GM19395 (cell line): ENCODE measurements around the gene COPS2.

Experiments used
- ATAC-seq: cut with Tn5 transposase; IDR thresholded peaks from one replicate; pipeline ENCODE4 v1.9.1; 2021; ENCODE audit warnings: mild to moderate bottlenecking, moderate library complexity; ENCODE audit not compliant: unreplicated experiment

The COPS2 gene

DNA sequence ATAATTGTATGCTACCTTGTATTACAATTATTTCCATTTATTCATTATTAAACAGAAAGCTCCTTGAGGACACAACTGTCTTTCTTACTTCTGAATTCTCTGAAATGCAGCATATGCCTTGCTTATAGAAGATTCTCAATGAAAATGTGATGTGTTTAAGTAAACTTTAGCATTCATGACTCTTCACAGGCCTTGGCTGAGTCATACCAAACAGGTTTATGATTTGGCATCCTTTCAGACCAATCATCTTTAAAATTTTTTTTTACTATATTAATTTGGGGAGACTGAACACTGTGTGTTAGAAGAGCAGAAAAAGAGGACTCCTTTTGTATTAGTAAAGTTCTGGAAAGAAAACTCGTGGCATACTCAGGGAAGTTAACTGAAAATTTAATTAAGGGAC is 8.3 kb upstream of the COPS2 start:
- no peak for ATAC-seq

DNA sequence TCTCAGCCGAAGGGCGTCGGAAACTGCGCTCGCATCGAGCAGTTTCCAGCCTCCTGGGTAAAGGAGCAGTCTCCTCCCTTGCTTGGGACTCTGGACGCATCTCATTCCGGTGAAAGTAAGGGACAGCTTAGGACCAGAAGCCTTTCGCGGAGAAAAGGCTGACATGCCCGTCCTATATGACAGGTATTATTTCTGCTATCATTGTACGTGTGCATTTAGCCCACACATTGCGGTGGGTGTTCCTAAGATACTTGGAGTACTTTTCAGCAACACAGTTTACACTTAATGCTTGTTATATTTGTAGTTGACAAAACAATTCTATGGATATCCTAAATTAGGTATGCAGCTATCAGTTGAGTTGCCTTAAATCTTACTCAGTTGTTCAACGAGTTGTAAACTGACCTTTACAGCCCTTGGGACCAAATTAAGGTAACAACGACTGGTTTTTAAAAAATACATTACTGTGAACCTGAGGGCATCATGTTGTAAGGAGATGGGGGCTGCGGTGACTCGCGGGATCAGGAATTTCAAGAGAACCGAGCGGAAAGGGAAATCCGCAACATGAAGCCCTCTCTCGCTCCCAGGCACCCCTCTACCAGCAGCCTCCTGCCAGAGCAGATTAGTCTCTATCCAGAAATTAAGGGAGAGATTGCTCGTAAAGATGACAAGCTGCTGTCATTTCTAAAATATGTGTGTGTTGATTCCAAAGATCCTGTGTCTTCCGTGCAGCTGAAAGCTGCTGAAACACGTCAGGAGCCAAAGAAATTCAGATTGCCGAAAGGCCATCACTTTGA is 632 bp upstream of the COPS2 start:
- peak; percentile 29 for ATAC-seq

DNA sequence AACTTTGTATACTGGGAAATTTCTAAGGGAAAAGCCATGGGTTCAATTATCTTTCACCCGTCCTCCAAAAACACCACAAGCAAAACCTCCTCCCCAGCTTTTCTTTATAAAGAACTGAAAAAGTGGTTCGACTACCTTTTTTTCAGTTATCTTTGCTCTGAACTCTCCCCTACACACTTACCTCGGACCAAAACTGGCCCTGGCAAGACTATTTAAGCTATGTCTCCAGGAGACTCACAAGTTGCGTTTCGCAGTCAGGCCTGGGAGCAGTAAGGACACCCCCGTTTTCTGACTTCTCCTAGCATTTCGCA is 645 bp downstream of the COPS2 start:
- no peak for ATAC-seq

DNA sequence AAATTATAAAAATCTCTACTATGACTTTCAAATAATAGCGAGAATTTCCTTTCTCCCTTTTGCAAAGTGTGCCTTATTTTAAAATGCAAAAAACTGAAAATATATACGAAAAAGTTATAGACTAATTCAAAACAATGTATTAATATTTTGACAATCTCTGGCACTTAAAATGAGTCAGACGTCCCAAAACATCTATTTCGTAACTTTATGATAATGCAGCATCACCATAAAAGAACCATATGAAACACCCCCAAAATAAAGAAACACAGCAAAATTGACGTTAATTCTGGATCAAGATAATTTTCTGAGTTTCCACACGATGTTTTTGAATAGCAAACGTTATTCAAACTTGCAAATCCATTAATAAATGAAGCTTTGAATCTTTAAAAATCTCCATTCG is 1.0 kb downstream of the COPS2 start:
- ATAC-seq, result no peak

DNA sequence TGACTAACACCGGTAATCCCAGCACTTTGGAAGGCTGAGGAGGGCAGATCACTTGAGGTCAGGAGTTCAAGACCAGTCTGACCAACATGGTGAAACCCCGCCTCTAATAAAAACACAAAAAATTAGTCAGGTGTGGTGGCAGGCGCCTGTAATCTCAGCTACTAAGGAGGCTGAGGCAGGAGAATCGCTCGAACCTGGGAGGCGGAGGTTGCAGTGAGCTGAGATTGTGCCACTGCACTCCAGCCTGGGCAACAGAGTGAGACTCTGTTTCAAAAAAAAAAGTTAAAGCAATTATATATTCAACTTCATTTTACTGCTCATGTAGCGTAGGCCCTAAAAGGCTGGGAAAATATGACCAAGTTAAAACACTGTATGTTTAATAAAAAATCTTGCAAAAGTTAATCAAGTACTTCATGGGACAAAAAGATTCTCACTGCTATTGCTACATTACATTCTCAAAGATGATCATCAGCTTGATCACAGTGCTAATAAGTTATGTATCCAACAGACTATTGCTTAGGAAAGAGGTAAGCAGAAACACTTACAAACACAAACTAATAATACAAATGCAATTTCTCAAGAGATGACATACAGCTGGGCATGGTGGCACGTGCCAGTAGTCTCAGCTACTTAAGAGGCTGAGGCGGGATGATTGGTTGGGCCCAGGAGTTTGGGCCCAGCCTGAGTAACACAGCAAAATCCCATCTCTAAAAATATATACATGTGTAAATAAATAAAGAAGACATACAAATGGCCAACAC is 2.7 kb downstream of the COPS2 start:
- no peak for ATAC-seq

DNA sequence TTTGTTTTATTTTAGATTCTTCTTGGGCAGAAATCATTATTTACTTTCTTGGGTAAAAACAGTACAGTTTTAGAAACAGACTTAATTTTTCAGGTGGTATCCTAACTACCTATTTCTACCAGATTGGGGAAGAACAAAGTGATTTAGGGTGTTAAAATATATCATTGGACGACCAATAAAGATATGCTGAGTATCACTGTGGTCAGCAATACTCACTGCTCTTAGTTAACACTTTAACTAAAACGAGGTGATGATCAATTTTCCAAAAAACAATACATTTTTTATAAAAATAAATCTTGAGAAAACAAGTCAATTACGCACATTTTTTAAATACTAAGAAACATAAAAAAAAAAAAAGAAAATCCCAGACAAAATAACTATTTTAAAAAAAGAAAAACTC is 3.6 kb downstream of the COPS2 start:
- no peak for ATAC-seq

DNA sequence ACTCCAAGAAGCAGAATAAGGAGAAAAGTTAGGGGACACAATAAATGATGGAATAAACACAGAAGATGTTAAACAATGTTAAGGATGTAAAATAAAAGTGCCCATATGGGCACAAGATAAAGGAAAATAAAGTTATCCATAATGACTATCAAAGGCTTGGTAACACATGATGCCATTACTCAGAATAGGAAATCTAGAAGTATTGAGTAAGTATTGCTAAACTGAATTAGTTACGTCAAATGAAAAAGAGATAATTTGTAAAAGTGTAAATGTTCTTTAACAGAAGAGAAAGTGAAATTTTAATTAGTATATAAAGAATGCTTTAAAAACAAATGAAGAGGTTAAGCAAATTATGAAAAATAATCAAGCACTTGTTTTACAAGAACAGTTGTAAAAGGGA is 6.7 kb downstream of the COPS2 start:
- ATAC-seq, result no peak

DNA sequence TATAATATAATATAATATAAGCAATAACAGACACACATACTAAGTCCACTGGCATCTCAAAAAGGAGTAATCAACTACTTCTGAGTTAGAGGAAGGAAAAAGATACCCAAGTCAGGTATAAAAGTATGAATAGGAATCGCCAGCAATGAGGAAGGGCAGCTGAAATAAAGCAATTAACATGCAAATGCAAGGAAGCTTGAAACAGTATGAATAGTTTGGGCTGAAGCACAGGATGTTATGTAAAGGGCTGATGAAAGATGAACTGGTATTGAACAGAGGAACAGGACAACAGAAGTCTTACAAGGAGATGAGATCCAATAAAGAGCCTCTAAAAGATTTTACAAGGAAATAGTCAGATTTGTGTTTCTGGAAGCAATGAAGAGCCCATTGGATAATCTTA is 7.1 kb downstream of the COPS2 start:
- no peak for ATAC-seq

DNA sequence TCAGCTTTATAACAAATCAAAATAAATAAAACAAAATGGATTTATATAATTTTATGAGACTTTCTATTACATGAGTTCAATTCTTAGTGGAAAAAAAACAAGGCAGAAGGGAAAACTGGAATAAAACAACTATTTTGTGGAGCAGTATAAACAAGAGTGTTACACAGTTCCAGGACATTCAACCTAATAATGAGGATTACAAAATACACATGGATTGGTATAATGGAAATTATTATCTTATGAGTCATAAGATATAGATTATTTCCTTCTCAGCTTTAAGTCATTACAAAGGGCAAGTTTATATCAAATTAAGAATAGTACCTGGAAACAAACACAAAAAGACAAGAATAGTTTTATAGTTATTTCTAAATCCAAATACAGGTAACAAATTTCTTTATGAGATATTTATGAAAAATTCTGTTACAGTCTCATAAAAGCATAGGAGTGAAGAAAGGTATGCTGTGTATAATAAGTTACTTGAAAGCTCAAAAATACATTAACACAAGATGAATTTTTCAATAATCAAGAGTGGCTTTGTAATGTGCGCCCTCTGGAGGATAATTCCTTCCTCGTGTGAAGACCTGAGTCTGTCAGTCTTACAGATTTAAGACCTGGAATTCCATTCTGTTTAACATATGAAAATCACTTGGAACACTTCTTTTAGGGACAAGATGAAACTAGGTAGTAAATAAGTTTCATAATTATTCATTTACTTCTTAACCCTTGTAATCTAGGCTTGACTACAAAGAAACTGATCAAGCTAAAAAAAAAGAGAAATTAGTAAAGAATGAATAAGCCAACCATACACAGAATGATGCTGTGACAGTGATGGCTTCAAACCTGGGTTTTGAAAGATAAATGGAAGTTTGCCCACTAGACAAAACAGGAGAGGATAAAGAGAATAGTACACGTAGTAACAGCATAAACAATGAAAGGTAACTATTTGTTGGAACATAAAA is 9.5 kb downstream of the COPS2 start:
- ATAC-seq, result no peak

DNA sequence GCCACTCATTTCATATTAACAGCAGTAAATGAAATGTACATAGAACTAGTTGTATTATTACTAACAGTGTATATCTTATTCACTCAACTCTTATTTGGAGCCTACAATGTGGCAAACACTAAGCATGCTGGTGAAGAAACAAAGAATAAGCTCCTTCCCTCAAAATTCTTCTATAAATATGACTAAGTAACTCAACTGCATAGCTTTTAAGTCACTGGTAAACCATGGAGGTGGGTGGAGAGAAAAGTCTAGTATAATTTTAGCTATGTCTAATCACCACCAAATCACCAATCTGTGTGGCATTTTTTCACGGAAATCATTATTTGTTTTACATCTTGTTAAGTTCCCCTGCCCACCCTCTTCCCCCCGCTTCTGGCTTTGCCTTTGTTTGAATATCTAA is 17.5 kb downstream of the COPS2 start:
- ATAC-seq, result no peak

DNA sequence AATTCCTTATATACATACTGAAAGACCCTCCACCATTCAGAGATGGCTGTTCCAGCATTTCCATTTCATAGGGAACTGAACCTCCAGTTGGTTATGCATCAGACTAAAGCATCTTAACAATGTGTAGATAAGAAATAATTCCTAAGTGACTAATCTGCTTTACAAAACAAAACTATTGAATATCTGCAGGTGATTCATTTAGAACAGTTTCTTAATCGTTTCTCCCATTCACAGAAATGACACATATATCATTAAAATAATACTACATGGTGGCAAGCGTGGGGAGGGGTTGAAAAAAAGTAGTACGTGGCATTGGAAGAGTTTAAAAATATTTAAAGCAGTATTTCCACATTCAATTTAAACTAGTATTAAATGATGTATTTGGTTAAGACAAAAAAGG is 19.5 kb downstream of the COPS2 start:
- no peak for ATAC-seq

DNA sequence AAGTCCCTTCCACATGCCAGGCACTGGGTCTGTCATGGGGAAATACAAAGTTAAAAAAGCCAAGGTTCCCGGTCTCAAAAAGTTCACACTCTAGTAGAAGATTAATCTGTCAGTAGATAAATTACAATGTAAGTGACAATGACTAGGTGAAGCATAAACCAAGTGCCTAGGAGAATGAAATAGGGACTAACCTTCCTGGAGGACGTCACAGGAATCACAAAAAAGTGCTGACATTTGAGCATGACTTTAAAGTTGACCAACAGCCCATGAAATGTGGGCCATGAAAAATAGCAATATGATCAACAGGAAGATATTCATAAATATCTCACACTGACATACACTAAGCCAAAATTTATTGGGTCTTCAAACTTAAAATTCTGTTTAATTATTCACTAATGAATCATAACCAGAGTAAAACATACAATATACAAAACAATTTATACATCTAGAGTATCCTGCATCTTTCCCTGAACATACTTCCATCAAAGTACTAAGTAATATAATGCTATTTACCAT is 20.0 kb downstream of the COPS2 start:
- no peak for ATAC-seq

DNA sequence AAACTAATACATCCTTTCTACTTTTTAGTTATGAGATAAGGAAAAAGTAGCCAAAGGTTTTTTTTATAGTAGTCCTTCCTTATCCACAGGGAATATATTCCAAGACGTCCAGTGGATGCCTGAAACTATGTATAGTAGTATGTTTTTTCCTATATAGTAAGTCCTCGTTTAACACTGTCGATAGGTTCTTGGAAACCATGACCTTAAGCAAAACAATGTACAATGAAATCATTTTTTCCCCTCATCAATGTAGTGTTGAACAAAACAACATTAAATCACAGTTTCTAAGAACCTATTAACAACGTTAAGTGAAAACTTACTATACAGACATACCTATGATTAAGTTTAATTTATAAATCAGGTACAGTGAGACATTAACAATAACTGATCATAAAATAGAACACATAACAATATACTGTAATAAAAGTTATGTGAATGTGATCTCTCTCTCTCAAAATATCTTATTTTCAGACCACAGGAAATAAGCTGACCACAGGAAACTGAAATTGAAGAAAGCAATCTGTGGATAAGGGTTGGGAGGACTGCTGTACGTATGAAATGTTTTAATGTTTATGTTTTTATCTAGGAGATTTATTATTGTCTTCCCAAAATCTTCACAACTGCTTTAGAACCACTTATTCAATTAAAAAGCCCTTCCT is 20.6 kb downstream of the COPS2 start:
- ATAC-seq, result no peak

DNA sequence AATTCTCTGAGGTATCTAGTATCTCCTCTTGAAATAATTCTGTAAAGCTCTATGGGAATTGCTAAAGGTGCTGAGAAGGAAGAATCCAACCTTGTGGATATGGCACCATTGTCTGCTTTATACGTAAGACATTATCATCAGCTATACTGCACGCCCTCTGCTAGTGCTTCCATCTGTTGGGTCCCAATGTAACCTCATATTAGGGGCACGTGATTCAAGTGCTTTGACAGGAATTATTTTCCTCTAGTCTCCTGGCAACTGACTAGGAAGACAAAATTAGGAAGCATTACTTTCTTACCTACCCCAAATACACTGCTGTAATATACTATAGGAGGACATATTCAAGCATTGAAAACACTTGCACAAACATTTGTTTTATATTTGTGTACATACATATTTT is 24.0 kb downstream of the COPS2 start:
- no peak for ATAC-seq

DNA sequence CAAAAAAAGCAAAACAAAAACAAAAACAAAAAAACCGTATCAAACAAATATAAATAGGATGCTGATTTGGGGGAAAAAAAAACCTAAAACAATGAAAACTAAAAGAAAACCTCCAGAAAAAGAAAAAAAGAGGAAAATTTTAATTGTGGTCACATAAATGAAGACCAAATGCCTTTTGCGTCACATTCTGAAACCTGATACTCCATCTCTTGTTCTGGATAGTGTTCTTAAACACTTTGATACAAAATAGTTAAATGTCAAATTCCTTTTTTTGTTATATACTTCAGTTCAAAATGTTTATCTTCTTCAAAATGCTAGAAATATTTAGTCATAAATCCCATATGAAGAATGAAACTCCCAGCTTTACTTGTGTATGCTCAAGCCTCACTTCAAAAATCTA is 31.0 kb downstream of the COPS2 start:
- ATAC-seq, result no peak

DNA sequence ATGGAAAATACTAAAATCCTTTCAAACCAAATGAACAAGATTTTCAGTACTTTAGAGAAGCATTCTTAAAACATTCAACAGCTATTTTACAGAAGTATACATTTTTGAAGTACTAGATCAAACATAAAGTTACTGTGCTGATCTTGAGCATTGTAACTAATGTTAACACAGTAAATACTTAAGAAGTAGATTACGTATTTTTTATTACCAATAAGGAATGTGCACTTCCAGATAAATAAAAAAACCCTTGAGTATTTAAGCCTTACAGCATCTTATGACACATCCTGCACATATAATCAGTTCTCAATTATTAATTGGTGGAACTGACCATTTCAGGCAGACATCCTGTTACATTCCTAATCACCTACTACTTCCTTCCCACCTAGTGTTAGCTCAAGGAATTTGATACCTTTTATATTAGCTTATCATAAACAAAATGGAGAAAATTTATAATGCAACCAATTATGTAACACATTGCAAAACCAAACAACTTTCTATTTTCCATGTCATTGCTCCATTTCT is 32.8 kb downstream of the COPS2 start:
- no peak for ATAC-seq

DNA sequence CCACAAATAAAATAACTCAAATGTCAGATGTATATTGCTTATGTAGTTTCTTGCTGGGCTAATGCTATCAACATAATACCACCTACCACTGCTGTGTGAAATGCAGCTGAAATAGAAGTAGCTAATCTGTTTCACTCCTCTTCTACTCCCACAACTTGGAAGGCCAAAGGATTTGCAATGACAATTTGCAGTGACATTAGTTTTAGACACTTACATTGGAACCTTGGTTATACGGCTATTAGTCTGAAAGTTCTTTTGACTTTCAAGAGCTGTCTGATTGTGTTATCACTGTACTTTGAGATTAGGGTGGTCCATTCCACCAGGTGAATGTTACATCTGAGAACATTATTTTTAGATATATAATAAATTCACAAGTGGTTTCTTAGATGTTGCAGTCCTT is 33.5 kb downstream of the COPS2 start:
- ATAC-seq, result no peak

DNA sequence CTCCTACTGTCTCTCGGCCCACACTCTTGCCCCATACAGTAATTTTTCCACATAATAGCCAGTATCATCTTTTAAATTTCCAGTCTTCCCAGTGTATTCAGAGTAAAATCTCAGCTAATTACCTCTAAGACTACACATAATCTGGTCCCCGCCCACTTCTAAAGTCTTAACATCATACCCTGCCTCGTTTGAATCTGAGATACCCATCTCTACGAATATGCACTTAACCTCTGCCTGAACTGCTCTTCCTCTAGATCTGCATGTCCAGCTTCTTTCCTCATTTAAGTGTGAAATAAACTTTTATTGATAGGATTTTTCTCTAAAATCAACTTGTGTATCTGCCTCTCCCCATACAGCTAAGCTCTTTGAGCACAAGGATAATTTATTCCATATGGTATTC is 34.6 kb downstream of the COPS2 start:
- ATAC-seq, result no peak

DNA sequence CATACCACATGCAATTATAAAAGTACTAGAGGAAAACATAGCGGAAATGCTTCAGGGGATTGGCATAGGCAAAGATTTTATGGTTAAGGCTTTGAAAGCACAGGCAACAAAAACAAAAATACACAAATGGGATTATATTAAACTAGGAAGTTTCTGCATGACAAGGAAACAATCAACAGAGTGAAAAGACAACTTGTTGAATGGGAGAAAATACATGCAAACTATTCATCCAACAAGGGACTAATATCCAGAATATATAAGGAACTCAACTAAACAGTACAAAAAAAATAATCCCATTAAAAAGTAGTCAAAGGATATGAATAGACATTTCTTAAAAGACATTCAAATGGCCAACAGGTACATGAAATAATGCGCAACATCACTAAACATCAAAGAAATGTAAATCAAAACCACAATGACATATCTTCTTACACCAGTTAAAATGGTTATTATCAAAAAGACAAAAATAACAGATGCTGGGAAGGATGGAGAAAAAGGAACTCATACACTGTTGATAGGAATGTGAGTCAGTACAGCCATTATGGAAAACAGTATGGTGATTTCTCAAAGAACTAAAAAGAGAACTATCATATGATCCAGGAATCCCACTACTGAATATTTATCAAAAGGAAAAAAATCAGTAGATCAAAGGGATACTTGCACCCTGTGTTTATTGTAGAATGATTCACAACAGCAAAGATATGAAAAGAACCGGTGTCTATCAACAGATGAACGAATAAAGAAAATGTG is 39.1 kb downstream of the COPS2 start:
- no peak for ATAC-seq

DNA sequence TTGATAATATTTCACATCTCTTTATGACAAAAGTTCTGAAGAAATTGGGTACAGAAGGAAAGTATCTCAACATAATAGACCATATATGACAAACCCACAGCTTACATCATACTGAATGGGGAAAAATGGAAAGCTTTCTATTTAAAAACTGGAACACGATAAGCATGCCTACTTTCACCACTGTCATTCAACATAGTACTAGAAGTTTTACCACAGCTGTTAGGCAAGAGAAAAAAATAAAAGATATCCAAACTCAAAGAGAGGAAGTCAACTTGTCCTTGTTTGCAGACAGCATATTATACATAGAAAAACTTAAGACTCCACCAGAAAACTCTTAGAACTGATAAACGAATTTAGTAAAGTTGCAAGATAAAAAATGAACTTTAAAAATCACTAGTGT is 40.3 kb downstream of the COPS2 start:
- no peak for ATAC-seq
